SU-DHL-6 (cell line): ENCODE measurements around the gene STK35.

Experiments used
- H2AFZ ChIP-seq: fragments of 200-600 bp; sonication (generic); 2 replicates; pipeline ENCODE4 v1.6.1; 2014; ENCODE audit warnings: low read depth, mild to moderate bottlenecking, moderate library complexity, mixed read lengths, antibody characterized with exemption, low read length; ENCODE audit not compliant: severe bottlenecking
- H3F3A ChIP-seq: fragments of 200-600 bp; shearing (Covaris generic); 2 replicates; pipeline ENCODE4 v1.6.0; 2016; ENCODE audit warnings: antibody characterized with exemption, mild to moderate bottlenecking; ENCODE audit not compliant: insufficient read depth
- H3K27ac ChIP-seq: fragments of 200-600 bp; sonication (generic); 2 replicates; pipeline ENCODE4 v1.5.1; 2016; ENCODE audit warnings: low read depth, mild to moderate bottlenecking, low read length, moderate library complexity, mixed read lengths
- H3K27me3 ChIP-seq: fragments of 200-600 bp; sonication (generic), shearing (Covaris generic); 2 replicates; pipeline ENCODE4 v1.6.0; 2014; ENCODE audit warnings: mild to moderate bottlenecking, low read length
- H3K36me3 ChIP-seq: fragments of 200-600 bp; sonication (generic); 2 replicates; pipeline ENCODE4 v1.6.1; 2014; ENCODE audit warnings: mild to moderate bottlenecking, low read length, mixed read lengths
- H3K4me2 ChIP-seq: fragments of 300-600, 200-600 bp; shearing (Covaris generic), sonication (generic); 2 replicates; pipeline ENCODE4 v1.6.0; 2014; ENCODE audit warnings: low read length, low read depth, mild to moderate bottlenecking; ENCODE audit not compliant: poor library complexity, severe bottlenecking
- H3K4me3 ChIP-seq: fragments of 200-600 bp; sonication (generic); 2 replicates; pipeline ENCODE4 v1.5.1; 2014; ENCODE audit warnings: antibody characterized with exemption, low read length, mild to moderate bottlenecking, mixed read lengths; ENCODE audit not compliant: insufficient read depth, poor library complexity, severe bottlenecking
- H3K79me2 ChIP-seq: fragments of 200-600 bp; sonication (generic); 2 replicates; pipeline ENCODE4 v1.6.1; 2014; ENCODE audit warnings: mild to moderate bottlenecking, low read length, moderate library complexity; ENCODE audit not compliant: insufficient read depth
- H3K9ac ChIP-seq: fragments of 200-600 bp; sonication (generic); 2 replicates; pipeline ENCODE4 v1.7.0; 2014; ENCODE audit warnings: mild to moderate bottlenecking, low read length
- H3K9me2 ChIP-seq: fragments of 200-600 bp; sonication (generic); replicated peaks from 2 replicates; pipeline ENCODE4 v1.6.1; 2014; ENCODE audit warnings: low read length; ENCODE audit not compliant: insufficient read depth
- H3K9me3 ChIP-seq: fragments of 200-600 bp; sonication (generic); 2 replicates; pipeline ENCODE4 v1.6.1; 2014; ENCODE audit warnings: low read length, mixed read lengths; ENCODE audit not compliant: insufficient read depth
- H4K20me1 ChIP-seq: fragments of 200-600 bp; sonication (generic); 2 replicates; pipeline ENCODE4 v1.6.1; 2014; ENCODE audit warnings: low read depth, mild to moderate bottlenecking, antibody characterized with exemption, low read length, moderate library complexity, mixed read lengths
- CTCF ChIP-seq: fragments of 200-600 bp; sonication (generic); IDR thresholded peaks from one replicate; pipeline ENCODE4 v1.5.1; 2017; ENCODE audit warnings: antibody characterized with exemption, mild to moderate bottlenecking, low read length, moderate library complexity; ENCODE audit not compliant: insufficient read depth, poor library complexity, severe bottlenecking
- EZH2phosphoT487 ChIP-seq: fragments of 200-600 bp; sonication (generic), shearing (Covaris generic); conservative IDR thresholded peaks from 2 replicates; pipeline ENCODE4 v1.6.1; 2018; ENCODE audit warnings: mild to moderate bottlenecking, antibody characterized with exemption, low read length, moderate library complexity, mixed read lengths

The STK35 gene

GRCh38 chr20:2124564-2125213 lies 23.1 kb downstream of the STK35 start:
- no peak overlapping the region for H3K27ac ChIP-seq
- H3K4me2 ChIP-seq, result no peak overlapping the region
- H3K27me3 ChIP-seq, result no peaks in the 10 kb centered on the region
- no peaks in the 10 kb centered on the region; the same call in 1 of the 2 replicates for H4K20me1 ChIP-seq
- H2AFZ ChIP-seq, result no peak overlapping the region
- H3K4me3 ChIP-seq, result no peak overlapping the region
- no peak for TF ChIP-seq EZH2phosphoT487
- peaks cover 66% of the 10 kb centered on the region for H3K79me2 ChIP-seq
- H3F3A ChIP-seq, result no peaks in the 10 kb centered on the region
- no peaks in the 10 kb centered on the region for H3K9me2 ChIP-seq
- H3K36me3 ChIP-seq, result no peaks in the 10 kb centered on the region
- H3K9me3 ChIP-seq, result no peaks in the 10 kb centered on the region
- H3K9ac ChIP-seq, result no peak overlapping the region

- Histone ChIP-seq H3K9me3 (no peaks in the 10 kb centered on the region), H3K36me3 (no peaks in the 10 kb centered on the region), H3K4me2 (no peak overlapping the region), H2AFZ (no peak overlapping the region), H3K9ac (no peak overlapping the region), H3K27ac (no peak overlapping the region), H4K20me1 (no peaks in the 10 kb centered on the region; the same call in 1 of the 2 replicates), H3F3A (no peaks in the 10 kb centered on the region), H3K9me2 (no peaks in the 10 kb centered on the region), H3K27me3 (no peaks in the 10 kb centered on the region), H3K79me2 (peaks cover 58% of the 10 kb centered on the region), H3K4me3 (no peak overlapping the region)
- TF ChIP-seq EZH2phosphoT487 (no peak), CTCF (no peak)
Observed at GRCh38 chr20:2125474-2126112, 24.0 kb downstream of the STK35 start.

- TF ChIP-seq CTCF (no peak), EZH2phosphoT487 (no peak)
- no peak overlapping the region for H2AFZ ChIP-seq
- no peaks in the 10 kb centered on the region for H3K27me3 ChIP-seq
- no peaks in the 10 kb centered on the region for H3K9me2 ChIP-seq
- peaks cover 56% of the 10 kb centered on the region for H3K79me2 ChIP-seq
- no peaks in the 10 kb centered on the region for H3F3A ChIP-seq
- no peaks in the 10 kb centered on the region for H3K9me3 ChIP-seq
- no peak overlapping the region for H3K9ac ChIP-seq
- no peak overlapping the region for H3K4me2 ChIP-seq
- H4K20me1 ChIP-seq, result no peaks in the 10 kb centered on the region; the same call in 1 of the 2 replicates
- no peaks in the 10 kb centered on the region for H3K36me3 ChIP-seq
- H3K27ac ChIP-seq, result no peak overlapping the region
- H3K4me3 ChIP-seq, result no peak overlapping the region
Observed at GRCh38 chr20:2127238-2127637, 25.6 kb downstream of the STK35 start.

GRCh38 chr20:2128542-2128941 lies 26.9 kb downstream of the STK35 start:
- H3K9me2 ChIP-seq, result no peaks in the 10 kb centered on the region
- no peak overlapping the region for H2AFZ ChIP-seq
- H3K79me2 ChIP-seq, result peaks cover 59% of the 10 kb centered on the region
- no peak overlapping the region for H3K9ac ChIP-seq
- TF ChIP-seq EZH2phosphoT487, result no peak
- no peak for TF ChIP-seq CTCF
- no peak overlapping the region for H3K4me2 ChIP-seq
- H3K27me3 ChIP-seq, result no peaks in the 10 kb centered on the region
- H3K27ac ChIP-seq, result no peak overlapping the region
- no peaks in the 10 kb centered on the region for H3K36me3 ChIP-seq
- no peaks in the 10 kb centered on the region for H3K9me3 ChIP-seq
- no peaks in the 10 kb centered on the region for H4K20me1 ChIP-seq
- H3F3A ChIP-seq, result no peaks in the 10 kb centered on the region
- no peak overlapping the region for H3K4me3 ChIP-seq
